OCI-LY3 (cell line): ENCODE data around the gene EVI2B.

Experiments
- CTCF ChIP-seq: fragments of 200-600, 300-600 bp; sonication (generic); IDR thresholded peaks from 2 replicates; pipeline ENCODE4 v1.5.1; 2014; ENCODE audit warnings: antibody characterized with exemption, low read length, low read depth
- EZH2phosphoT487 ChIP-seq: fragments of 200-600 bp; shearing (Covaris generic); IDR thresholded peaks from 2 replicates; pipeline ENCODE4 v1.6.1; 2018; ENCODE audit warnings: antibody characterized with exemption, mixed run types, low read depth

GRCh38 chr17:31314782-31315100, 887 bp upstream of the EVI2B start:
- TF ChIP-seq EZH2phosphoT487, result no peak
- TF ChIP-seq CTCF, result no peak
